Astrocyte (in vitro differentiated cells and primary cell): ENCODE results near the gene CNGA1.
"Not testable (repeated sequence)": the region's sequence is repeated elsewhere in the genome, so short reads cannot be mapped to it uniquely, and the experiment has no call there.

Experiments
- EZH2 ChIP-seq: IDR thresholded peaks from 2 replicates; pipeline ENCODE4 v1.6.1; 2012; ENCODE audit warnings: mild to moderate bottlenecking, low read length, inconsistent platforms; ENCODE audit not compliant: insufficient read depth
- TF ChIP-seq, protein P1 (sequence below): IDR thresholded peaks from 2 replicates; pipeline ENCODE4 v1.5.1; 2011; ENCODE audit warnings: low read depth, mild to moderate bottlenecking, inconsistent platforms, low read length, moderate library complexity; ENCODE audit not compliant: insufficient read depth

DNA sequence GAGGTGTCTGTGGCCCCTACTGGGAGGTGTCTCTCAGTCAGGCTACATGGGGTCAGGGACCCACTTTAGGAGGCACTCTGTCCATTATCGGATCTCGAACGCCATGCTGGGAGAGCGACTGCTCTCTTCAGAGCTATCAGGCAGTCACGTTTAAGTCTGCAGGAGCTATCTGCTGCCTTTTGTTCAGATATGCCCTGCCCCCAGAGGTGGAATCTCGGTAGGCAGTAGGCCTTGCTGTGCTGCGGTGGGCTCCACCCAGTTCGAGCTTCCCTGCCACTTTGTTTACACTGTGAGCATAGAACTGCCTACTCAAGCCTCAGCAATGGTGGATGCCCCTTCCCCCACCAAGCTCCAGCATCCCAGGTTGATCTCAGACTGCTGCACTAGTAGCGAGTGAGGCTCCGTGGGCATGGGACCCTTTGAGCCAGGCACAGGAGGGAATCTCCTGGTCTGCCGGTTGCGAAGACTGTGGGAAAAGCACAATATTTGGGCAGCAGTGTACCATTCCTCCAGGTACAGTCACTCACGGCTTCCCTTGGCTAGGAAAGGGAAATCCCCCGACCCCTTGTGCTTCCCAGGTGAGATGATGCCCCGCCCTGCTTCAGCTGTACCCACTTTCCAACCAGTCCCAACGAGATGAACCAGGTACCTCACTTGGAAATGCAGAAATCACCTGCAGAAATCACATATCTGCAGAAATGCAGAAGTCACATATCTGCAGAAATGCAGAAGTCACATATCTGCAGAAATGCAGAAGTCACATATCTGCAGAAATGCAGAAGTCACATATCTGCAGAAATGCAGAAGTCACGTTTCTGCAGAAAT is 93.8 kb downstream of the CNGA1 start:
- TF ChIP-seq, protein P1, sequence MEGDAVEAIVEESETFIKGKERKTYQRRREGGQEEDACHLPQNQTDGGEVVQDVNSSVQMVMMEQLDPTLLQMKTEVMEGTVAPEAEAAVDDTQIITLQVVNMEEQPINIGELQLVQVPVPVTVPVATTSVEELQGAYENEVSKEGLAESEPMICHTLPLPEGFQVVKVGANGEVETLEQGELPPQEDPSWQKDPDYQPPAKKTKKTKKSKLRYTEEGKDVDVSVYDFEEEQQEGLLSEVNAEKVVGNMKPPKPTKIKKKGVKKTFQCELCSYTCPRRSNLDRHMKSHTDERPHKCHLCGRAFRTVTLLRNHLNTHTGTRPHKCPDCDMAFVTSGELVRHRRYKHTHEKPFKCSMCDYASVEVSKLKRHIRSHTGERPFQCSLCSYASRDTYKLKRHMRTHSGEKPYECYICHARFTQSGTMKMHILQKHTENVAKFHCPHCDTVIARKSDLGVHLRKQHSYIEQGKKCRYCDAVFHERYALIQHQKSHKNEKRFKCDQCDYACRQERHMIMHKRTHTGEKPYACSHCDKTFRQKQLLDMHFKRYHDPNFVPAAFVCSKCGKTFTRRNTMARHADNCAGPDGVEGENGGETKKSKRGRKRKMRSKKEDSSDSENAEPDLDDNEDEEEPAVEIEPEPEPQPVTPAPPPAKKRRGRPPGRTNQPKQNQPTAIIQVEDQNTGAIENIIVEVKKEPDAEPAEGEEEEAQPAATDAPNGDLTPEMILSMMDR = not testable (repeated sequence)
- TF ChIP-seq EZH2 = not testable (repeated sequence)
